ENCODE data around the gene SOWAHB.
"Not testable (repeated sequence)": the region's sequence is repeated elsewhere in the genome, so short reads cannot be mapped to it uniquely, and the experiment has no call there.

SOWAHB gene

DNA sequence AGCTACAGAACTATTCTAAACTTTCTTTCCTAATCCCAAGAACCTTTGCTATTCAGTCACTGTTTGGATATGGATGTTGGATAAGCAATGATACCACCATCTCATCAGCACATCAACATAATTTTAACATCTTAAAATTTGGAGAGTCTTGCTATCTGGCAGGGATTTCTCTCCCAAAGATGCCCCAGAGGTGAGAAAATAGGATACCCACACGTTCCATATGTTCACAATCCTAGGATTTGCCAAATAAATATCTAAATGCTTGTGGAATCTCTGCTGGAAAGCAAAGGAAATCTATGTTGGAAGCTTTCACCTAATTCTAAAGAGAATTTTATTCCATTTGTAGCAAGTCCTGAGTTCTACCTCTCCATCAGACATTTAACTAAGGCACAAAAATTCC is 24.4 kb downstream of the SOWAHB start:
- Histone ChIP-seq H3K4me3 (ENCODE audit: low read length, poor library complexity, severe bottlenecking) (no peak overlapping the region), H3K27me3 (ENCODE audit: insufficient read depth, low read length, poor library complexity, severe bottlenecking) (no peaks in the 10 kb centered on the region), H3K79me2 (ENCODE audit: insufficient read depth, low read length) (no peaks in the 10 kb centered on the region), H2AFZ (ENCODE audit: low read length) (peak overlapping the region; percentile 14; the same call in 1 of the 2 replicates), H3F3A (ENCODE audit: low read depth) (no peaks in the 10 kb centered on the region), H3K4me1 (ENCODE audit: insufficient read depth, low read length, poor library complexity, severe bottlenecking) (no peaks in the 10 kb centered on the region), H3K9ac (ENCODE audit: low read depth, low read length, poor library complexity, severe bottlenecking) (no peak overlapping the region), H3K4me2 (ENCODE audit: low read depth, low read length, poor library complexity, severe bottlenecking) (no peak overlapping the region), H3K36me3 (ENCODE audit: insufficient read depth, low read length) (no peaks in the 10 kb centered on the region), H4K20me1 (ENCODE audit: insufficient read depth, low read length, poor library complexity, severe bottlenecking) (no peaks in the 10 kb centered on the region), H3K9me2 (replicated peaks; ENCODE audit: low read depth, low read length) (no peaks in the 10 kb centered on the region), H3K9me3 (ENCODE audit: insufficient read depth, low read depth, low read length) (no peaks in the 10 kb centered on the region)
- TF ChIP-seq, protein P1, sequence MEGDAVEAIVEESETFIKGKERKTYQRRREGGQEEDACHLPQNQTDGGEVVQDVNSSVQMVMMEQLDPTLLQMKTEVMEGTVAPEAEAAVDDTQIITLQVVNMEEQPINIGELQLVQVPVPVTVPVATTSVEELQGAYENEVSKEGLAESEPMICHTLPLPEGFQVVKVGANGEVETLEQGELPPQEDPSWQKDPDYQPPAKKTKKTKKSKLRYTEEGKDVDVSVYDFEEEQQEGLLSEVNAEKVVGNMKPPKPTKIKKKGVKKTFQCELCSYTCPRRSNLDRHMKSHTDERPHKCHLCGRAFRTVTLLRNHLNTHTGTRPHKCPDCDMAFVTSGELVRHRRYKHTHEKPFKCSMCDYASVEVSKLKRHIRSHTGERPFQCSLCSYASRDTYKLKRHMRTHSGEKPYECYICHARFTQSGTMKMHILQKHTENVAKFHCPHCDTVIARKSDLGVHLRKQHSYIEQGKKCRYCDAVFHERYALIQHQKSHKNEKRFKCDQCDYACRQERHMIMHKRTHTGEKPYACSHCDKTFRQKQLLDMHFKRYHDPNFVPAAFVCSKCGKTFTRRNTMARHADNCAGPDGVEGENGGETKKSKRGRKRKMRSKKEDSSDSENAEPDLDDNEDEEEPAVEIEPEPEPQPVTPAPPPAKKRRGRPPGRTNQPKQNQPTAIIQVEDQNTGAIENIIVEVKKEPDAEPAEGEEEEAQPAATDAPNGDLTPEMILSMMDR (conservative IDR thresholded peaks at IDR 0.05; ENCODE audit: low read length), result no peak
- no peak for TF ChIP-seq EZH2phosphoT487 (IDR thresholded peaks at IDR 0.05; ENCODE audit: borderline replicate concordance)

DNA sequence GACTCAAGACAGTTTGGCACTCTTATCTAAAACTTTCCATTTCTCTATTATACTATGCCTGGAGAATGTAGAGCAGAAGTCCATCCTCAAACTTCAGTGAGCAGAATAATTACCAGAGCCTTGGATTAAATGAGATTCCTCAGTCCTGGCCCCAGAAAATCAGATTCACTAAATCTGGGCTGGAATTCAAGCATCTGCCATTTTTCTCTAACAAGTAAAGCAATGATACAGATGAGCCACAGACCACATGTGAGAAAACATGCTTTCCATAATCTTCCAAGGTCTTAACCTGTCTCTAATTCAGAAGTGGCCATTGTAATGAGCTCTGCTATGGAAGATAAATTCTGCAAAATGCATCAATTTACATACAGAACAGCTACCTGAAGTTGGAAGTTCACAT is 25.4 kb downstream of the SOWAHB start:
- Histone ChIP-seq H3K36me3 (ENCODE audit: insufficient read depth, low read length) (no peaks in the 10 kb centered on the region), H3K9me3 (ENCODE audit: insufficient read depth, low read depth, low read length) (no peaks in the 10 kb centered on the region), H3K4me1 (ENCODE audit: insufficient read depth, low read length, poor library complexity, severe bottlenecking) (no peaks in the 10 kb centered on the region), H3K9me2 (replicated peaks; ENCODE audit: low read depth, low read length) (no peaks in the 10 kb centered on the region), H2AFZ (ENCODE audit: low read length) (no peak overlapping the region), H4K20me1 (ENCODE audit: insufficient read depth, low read length, poor library complexity, severe bottlenecking) (no peaks in the 10 kb centered on the region), H3K27me3 (ENCODE audit: insufficient read depth, low read length, poor library complexity, severe bottlenecking) (no peaks in the 10 kb centered on the region), H3K4me3 (ENCODE audit: low read length, poor library complexity, severe bottlenecking) (no peak overlapping the region), H3K79me2 (ENCODE audit: insufficient read depth, low read length) (no peaks in the 10 kb centered on the region), H3K4me2 (ENCODE audit: low read depth, low read length, poor library complexity, severe bottlenecking) (no peak overlapping the region), H3F3A (ENCODE audit: low read depth) (no peaks in the 10 kb centered on the region), H3K9ac (ENCODE audit: low read depth, low read length, poor library complexity, severe bottlenecking) (no peak overlapping the region)
- TF ChIP-seq, protein P1 (conservative IDR thresholded peaks at IDR 0.05; ENCODE audit: low read length), result no peak
- no peak for TF ChIP-seq EZH2phosphoT487 (IDR thresholded peaks at IDR 0.05; ENCODE audit: borderline replicate concordance)

DNA sequence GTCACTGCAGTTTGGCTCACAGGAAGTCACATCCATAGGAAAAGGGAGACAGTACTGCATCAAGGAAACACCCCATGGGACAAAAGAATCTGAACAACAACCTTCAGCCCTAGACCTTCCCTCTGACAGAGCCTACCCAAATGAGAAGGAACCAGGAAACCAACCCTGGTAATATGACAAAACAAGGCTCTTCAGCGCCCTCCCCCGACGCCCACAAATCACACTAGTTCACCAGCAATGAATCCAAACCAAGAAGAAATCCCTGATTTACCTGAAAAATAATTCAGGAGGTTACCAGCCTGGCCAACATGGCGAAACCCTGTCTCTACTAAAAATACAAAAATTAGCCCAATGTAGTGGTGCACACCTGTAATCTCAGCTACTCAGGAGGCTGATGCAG is 29.2 kb downstream of the SOWAHB start:
- not testable (repeated sequence) for H3K4me2 ChIP-seq (ENCODE audit: low read depth, low read length, poor library complexity, severe bottlenecking); H3K79me2 ChIP-seq (ENCODE audit: insufficient read depth, low read length); H3K4me3 ChIP-seq (ENCODE audit: low read length, poor library complexity, severe bottlenecking); H3K9me2 ChIP-seq (replicated peaks; ENCODE audit: low read depth, low read length); H3K27me3 ChIP-seq (ENCODE audit: insufficient read depth, low read length, poor library complexity, severe bottlenecking); H2AFZ ChIP-seq (ENCODE audit: low read length); H4K20me1 ChIP-seq (ENCODE audit: insufficient read depth, low read length, poor library complexity, severe bottlenecking); H3K9me3 ChIP-seq (ENCODE audit: insufficient read depth, low read depth, low read length); H3K9ac ChIP-seq (ENCODE audit: low read depth, low read length, poor library complexity, severe bottlenecking); H3K4me1 ChIP-seq (ENCODE audit: insufficient read depth, low read length, poor library complexity, severe bottlenecking); H3K36me3 ChIP-seq (ENCODE audit: insufficient read depth, low read length); H3F3A ChIP-seq (ENCODE audit: low read depth)

DNA sequence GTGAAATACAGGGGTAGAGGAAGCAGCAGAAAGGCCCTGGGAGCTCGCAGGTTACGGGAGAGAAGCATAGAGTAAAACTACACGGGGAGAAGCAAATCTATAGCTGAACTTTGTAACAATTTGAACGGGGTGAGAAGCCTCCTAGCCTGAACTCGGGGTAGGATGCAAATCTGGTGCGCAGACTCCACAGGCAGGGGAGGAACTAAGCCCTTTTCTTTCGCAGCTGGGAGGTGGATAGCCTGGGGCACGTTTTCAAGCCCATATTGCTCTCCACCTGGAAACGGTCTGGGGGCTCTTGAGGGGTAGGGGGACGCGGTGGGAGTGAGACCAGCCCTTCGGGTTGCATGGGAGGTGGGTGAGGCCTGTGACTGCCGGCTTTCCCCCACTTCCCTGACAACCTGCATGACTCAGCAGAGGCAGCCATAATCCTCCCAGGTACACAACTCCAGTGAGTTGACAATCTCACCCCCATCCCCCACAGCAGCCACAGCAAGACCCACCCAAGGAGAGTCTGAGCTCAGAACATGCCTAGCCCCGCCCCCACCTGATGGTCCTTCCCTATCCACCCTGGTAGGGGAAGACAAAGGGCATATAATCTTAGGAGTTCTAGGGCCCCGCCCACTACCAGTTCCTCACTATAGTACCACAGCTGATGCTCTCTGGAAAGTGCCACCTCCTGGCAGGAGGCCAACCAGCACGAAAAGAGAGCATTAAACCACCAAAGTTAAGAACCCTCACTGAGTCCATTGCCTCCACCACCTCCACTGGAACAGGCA is 29.9 kb downstream of the SOWAHB start:
- Histone ChIP-seq H3K79me2 (ENCODE audit: insufficient read depth, low read length) (no peaks in the 10 kb centered on the region), H3K36me3 (ENCODE audit: insufficient read depth, low read length) (no peaks in the 10 kb centered on the region), H4K20me1 (ENCODE audit: insufficient read depth, low read length, poor library complexity, severe bottlenecking) (no peaks in the 10 kb centered on the region), H3K9me3 (ENCODE audit: insufficient read depth, low read depth, low read length) (no peaks in the 10 kb centered on the region), H3K9ac (ENCODE audit: low read depth, low read length, poor library complexity, severe bottlenecking) (no peak overlapping the region), H3F3A (ENCODE audit: low read depth) (no peaks in the 10 kb centered on the region), H3K27me3 (ENCODE audit: insufficient read depth, low read length, poor library complexity, severe bottlenecking) (no peaks in the 10 kb centered on the region), H3K4me3 (ENCODE audit: low read length, poor library complexity, severe bottlenecking) (no peak overlapping the region), H3K4me1 (ENCODE audit: insufficient read depth, low read length, poor library complexity, severe bottlenecking) (no peaks in the 10 kb centered on the region), H3K4me2 (ENCODE audit: low read depth, low read length, poor library complexity, severe bottlenecking) (no peak overlapping the region), H2AFZ (ENCODE audit: low read length) (no peak overlapping the region), H3K9me2 (replicated peaks; ENCODE audit: low read depth, low read length) (no peaks in the 10 kb centered on the region)
- TF ChIP-seq, protein P1 (conservative IDR thresholded peaks at IDR 0.05; ENCODE audit: low read length), result no peak; the same call in 1 of the 2 replicates
- TF ChIP-seq EZH2phosphoT487 (IDR thresholded peaks at IDR 0.05; ENCODE audit: borderline replicate concordance), result no peak
